ENCODE results near the gene PUS3. TPM values are rescaled to one million over a fixed set of nuclear protein-coding genes. Genes with fewer than 3 reads are reported as not detected.
"Not testable (repeated sequence)": the region's sequence is repeated elsewhere in the genome, so short reads cannot be mapped to it uniquely, and the experiment has no call there.

Gene PUS3
- total RNA-seq, 3 donors from 2014 or later (not counting 1 experiment from before 2014, with no cell fraction given) = 3.6 to 6.7 (median 3.6) TPM

DNA sequence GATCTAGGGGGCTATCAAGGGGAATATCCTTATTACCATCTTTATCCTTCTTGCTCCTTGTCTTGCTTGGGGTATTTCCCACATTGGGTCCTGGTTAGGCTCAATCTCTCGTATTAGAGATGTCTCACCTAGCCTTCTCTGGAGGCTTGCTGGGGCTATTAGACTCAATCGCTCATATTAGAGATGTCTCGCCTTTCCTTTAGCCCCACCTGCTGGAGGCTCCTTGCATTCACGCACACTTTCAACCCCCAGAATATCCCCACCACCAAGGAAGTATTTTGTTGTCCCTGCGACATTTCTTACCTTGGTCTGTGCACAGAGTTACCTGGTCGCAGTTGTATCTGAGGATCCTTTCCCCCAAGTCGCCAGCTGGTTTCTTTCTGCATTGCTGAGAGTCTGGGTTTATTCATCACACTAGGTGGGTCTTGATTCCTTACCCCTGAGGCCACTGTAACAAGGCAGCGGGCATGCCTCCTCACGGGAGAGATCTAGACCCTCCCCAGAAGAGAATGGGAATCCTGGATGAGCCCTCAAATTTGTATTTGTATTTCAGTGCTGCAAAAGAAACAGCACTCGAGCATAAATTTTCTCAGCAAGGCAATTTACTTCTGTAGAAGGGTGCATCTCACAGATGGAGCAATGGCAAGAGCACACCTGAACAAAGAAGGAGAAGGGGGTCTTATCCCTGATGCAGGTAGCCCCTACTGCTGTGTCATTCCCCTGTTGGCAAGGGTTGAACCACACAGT lies 31.4 kb downstream of the PUS3 start:
- no peak overlapping the region for H3K27ac ChIP-seq (ENCODE audit: low read length)
- ATAC-seq (peak in 1 of 3 donors; percentile 43), DNase-seq (peak in 1 of 2 donors; percentile 48)
- H3K36me3 ChIP-seq (ENCODE audit: control insufficient read depth, insufficient read depth, low read length) = no peaks in the 10 kb centered on the region
- TF ChIP-seq, protein P1, sequence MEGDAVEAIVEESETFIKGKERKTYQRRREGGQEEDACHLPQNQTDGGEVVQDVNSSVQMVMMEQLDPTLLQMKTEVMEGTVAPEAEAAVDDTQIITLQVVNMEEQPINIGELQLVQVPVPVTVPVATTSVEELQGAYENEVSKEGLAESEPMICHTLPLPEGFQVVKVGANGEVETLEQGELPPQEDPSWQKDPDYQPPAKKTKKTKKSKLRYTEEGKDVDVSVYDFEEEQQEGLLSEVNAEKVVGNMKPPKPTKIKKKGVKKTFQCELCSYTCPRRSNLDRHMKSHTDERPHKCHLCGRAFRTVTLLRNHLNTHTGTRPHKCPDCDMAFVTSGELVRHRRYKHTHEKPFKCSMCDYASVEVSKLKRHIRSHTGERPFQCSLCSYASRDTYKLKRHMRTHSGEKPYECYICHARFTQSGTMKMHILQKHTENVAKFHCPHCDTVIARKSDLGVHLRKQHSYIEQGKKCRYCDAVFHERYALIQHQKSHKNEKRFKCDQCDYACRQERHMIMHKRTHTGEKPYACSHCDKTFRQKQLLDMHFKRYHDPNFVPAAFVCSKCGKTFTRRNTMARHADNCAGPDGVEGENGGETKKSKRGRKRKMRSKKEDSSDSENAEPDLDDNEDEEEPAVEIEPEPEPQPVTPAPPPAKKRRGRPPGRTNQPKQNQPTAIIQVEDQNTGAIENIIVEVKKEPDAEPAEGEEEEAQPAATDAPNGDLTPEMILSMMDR (IDR thresholded peaks at IDR 0.05) = no peak
- no peaks in the 10 kb centered on the region for H3K9me3 ChIP-seq (ENCODE audit: control insufficient read depth, insufficient read depth, low read length)
- H3K4me1 Mint-ChIP-seq = peaks cover 0 to 5% of the 10 kb centered on the region in 2 donors
- H3K27ac Mint-ChIP-seq = no peak overlapping the region
- WGBS (ENCODE audit: insufficient coverage) = 95% methylated on average over 10 of the region's 10 CpGs
- peaks cover 2 to 31% of the 10 kb centered on the region in 2 donors for H3K27me3 Mint-ChIP-seq (ENCODE audit: low read depth in 2 of 2)
- H3K4me3 Mint-ChIP-seq = no peak overlapping the region
- H3K27me3 ChIP-seq (ENCODE audit: control insufficient read depth, insufficient read depth, low read length) = no peaks in the 10 kb centered on the region
- H3K9me3 Mint-ChIP-seq = no peaks in the 10 kb centered on the region
- H3K4me1 ChIP-seq (ENCODE audit: control insufficient read depth, insufficient read depth, low read length) = no peaks in the 10 kb centered on the region
- no peak overlapping the region for H3K4me3 ChIP-seq (ENCODE audit: low read length)
- no peaks in the 10 kb centered on the region for H3K36me3 Mint-ChIP-seq
- intact Hi-C loops (cut with micrococcal nuclease) = no loop called here

DNA sequence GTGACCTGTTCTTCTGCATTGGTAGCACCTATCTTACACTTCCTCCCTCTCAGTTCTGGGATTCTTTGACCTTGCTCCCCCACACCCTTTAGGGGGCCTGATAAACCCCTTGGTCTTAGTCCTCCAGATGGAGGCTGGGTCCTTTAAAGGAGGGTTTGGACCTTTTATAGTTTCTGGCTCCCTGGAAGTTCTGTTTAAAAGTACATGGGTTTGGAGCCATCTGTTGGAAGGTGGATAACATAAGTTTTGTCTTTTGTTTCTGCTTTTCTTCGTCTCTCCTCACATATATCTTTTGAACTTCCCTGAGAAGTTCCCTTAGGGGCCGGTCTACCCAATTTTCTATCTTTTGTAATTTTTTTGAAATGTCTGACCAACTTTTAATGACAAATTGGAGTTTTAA lies 33.5 kb downstream of the PUS3 start:
- 78% methylated on average over 1 of the region's 2 CpGs for WGBS (ENCODE audit: insufficient coverage)
- H3K27me3 ChIP-seq (ENCODE audit: control insufficient read depth, insufficient read depth, low read length) = no peaks in the 10 kb centered on the region
- DNase-seq (no peak), ATAC-seq (no peak)
- no peaks in the 10 kb centered on the region for H3K9me3 ChIP-seq (ENCODE audit: control insufficient read depth, insufficient read depth, low read length)
- H3K27ac Mint-ChIP-seq = no peak overlapping the region
- peaks cover 0 to 1% of the 10 kb centered on the region in 2 donors for H3K4me1 Mint-ChIP-seq
- H3K27me3 Mint-ChIP-seq (ENCODE audit: low read depth in 2 of 2) = peaks cover 2 to 26% of the 10 kb centered on the region in 2 donors
- H3K4me3 Mint-ChIP-seq = no peak overlapping the region
- H3K9me3 Mint-ChIP-seq = no peaks in the 10 kb centered on the region
- no peaks in the 10 kb centered on the region for H3K36me3 ChIP-seq (ENCODE audit: control insufficient read depth, insufficient read depth, low read length)
- no peaks in the 10 kb centered on the region for H3K36me3 Mint-ChIP-seq
- no peak overlapping the region for H3K4me3 ChIP-seq (ENCODE audit: low read length)
- TF ChIP-seq, protein P1 (IDR thresholded peaks at IDR 0.05) = no peak
- intact Hi-C loops (cut with micrococcal nuclease) = no loop called here
- H3K4me1 ChIP-seq (ENCODE audit: control insufficient read depth, insufficient read depth, low read length) = no peaks in the 10 kb centered on the region
- no peak overlapping the region for H3K27ac ChIP-seq (ENCODE audit: low read length)

DNA sequence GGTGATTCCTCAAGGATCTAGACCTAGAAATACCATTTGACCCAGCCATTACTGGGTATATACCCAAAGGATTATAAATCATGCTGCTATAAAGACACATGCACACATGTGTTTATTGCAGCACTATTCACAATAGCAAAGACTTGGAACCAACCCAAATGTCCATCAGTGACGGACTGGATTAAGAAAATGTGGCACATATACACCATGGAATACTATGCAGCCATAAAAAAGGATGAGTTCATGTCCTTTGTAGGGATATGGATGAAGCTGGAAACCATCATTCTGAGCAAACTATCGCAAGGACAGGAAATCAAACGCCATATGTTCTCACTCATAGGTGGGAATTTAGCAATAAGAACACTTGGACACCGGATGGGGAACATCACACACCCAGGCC lies 37.7 kb downstream of the PUS3 start:
- ATAC-seq; H3K4me1 ChIP-seq (ENCODE audit: control insufficient read depth, insufficient read depth, low read length); H3K27ac ChIP-seq (ENCODE audit: low read length); H3K36me3 Mint-ChIP-seq; H3K36me3 ChIP-seq (ENCODE audit: control insufficient read depth, insufficient read depth, low read length); H3K27ac Mint-ChIP-seq; intact Hi-C loops (cut with micrococcal nuclease); H3K9me3 Mint-ChIP-seq; DNase-seq; H3K4me3 ChIP-seq (ENCODE audit: low read length); H3K4me1 Mint-ChIP-seq; H3K4me3 Mint-ChIP-seq; H3K27me3 ChIP-seq (ENCODE audit: control insufficient read depth, insufficient read depth, low read length); H3K9me3 ChIP-seq (ENCODE audit: control insufficient read depth, insufficient read depth, low read length): not testable (repeated sequence)
- peaks cover 0 to 10% of the 10 kb centered on the region in 2 donors for H3K27me3 Mint-ChIP-seq (ENCODE audit: low read depth in 2 of 2)
- 95% methylated on average over 3 of the region's 4 CpGs for WGBS (ENCODE audit: insufficient coverage)

DNA sequence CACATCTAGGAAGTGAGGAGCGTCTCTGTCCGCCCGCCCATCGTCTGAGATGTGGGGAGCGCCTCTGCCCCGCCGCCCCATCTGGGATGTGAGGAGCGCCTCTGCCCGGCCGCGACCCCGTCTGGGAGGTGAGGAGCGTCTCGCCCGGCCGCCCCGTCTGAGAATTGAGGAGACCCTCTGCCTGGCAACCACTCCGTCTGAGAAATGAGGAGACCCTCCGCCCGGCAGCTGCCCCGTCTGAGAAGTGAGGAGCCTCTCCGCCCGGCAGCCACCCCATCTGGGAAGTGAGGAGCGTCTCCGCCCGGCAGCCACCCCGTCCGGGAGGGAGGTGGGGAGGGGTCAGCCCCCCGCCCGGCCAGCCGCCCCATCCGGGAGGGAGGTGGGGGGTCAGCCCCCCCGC lies 40.2 kb downstream of the PUS3 start:
- over 99% methylated on average over 19 of the region's 33 CpGs for WGBS (ENCODE audit: insufficient coverage)
- H3K27me3 ChIP-seq (ENCODE audit: control insufficient read depth, insufficient read depth, low read length); H3K27me3 Mint-ChIP-seq (ENCODE audit: low read depth in 2 of 2); ATAC-seq; H3K4me1 ChIP-seq (ENCODE audit: control insufficient read depth, insufficient read depth, low read length); H3K9me3 ChIP-seq (ENCODE audit: control insufficient read depth, insufficient read depth, low read length); DNase-seq; H3K27ac Mint-ChIP-seq; H3K36me3 Mint-ChIP-seq; H3K4me3 ChIP-seq (ENCODE audit: low read length); intact Hi-C loops (cut with micrococcal nuclease); H3K4me1 Mint-ChIP-seq; H3K4me3 Mint-ChIP-seq; H3K9me3 Mint-ChIP-seq; H3K36me3 ChIP-seq (ENCODE audit: control insufficient read depth, insufficient read depth, low read length); H3K27ac ChIP-seq (ENCODE audit: low read length): not testable (repeated sequence)

DNA sequence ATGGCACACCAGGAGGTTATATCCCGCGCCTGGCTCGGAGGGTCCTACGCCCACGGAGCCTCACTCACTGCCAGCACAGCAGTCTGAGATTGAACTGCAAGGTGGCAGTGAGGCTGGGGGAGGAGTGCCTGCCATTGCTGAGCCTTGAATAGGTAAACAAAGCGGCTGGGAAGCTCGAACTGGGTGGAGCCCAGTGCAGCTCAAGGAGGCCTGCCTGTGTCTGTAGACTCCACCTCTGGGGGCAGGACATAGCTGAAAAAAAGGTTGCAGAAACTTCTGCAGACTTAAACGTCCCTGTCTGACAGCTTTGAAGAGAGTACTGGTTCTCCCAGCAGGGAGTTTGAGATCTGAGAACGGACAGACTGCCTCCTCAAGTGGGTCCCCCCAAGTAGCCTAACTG lies 45.3 kb downstream of the PUS3 start:
- H3K4me3 ChIP-seq (ENCODE audit: low read length); H3K4me1 ChIP-seq (ENCODE audit: control insufficient read depth, insufficient read depth, low read length); H3K27me3 ChIP-seq (ENCODE audit: control insufficient read depth, insufficient read depth, low read length); H3K9me3 ChIP-seq (ENCODE audit: control insufficient read depth, insufficient read depth, low read length); H3K27ac Mint-ChIP-seq; H3K4me3 Mint-ChIP-seq; H3K36me3 ChIP-seq (ENCODE audit: control insufficient read depth, insufficient read depth, low read length); H3K4me1 Mint-ChIP-seq; H3K9me3 Mint-ChIP-seq; intact Hi-C loops (cut with micrococcal nuclease); H3K27ac ChIP-seq (ENCODE audit: low read length); DNase-seq; ATAC-seq: not testable (repeated sequence)
- Mint-ChIP-seq H3K27me3 (ENCODE audit: low read depth in 2 of 2) (peaks cover 12 to 25% of the 10 kb centered on the region in 2 donors), H3K36me3 (peaks cover 11% of the 10 kb centered on the region)
- WGBS (ENCODE audit: insufficient coverage) = 90% methylated on average over 9 of the region's 9 CpGs
